Measurements from ENCODE around the gene TSPEAR. TPM values are rescaled to one million over a fixed set of nuclear protein-coding genes. Genes with fewer than 3 reads are reported as not detected.
A peak's percentile ranks its signal among the peaks of the same experiment; 100 is the strongest.

The TSPEAR gene
- total RNA-seq, 1 donor from 2014 or later, result not detected

DNA sequence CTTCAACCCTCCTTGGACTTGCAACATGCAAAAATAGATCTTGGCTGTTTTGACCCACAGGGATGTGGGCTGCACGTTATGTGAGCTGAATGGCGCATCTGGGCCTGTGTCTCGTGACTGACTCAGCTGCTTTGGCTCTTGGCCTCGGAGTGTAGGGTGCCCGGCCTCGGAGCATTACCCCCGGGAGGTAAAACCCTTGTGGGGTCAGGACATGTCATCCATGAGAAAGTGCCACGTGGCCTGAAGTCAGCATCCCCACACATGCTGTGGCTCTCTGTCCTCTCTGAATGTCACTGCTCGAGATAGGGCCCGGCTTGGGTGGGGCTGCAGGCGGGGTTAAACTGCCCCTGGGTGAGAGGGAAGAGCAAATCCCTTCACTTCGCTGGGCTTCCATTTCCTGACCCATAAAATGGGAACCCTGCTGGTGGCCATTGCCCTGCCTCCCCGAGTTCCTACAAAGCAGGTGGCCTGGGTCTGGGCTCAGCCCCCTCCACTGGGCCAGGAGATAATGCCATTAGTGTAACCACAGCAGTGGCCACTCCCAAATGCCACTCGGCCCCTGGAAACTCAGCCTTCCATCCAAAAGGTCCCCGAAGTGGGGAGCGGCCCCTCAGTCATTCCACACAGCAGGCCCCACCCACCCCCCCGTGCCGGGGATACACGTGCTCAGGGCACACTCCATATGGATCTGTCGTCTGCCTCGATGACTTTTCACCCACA is 22.8 kb upstream of the TSPEAR start:
- H3K27ac Mint-ChIP-seq, result no peak overlapping the region
- no peaks in the 10 kb centered on the region for H3K36me3 Mint-ChIP-seq (ENCODE audit: low read depth)
- no peak for DNase-seq
- no peaks in the 10 kb centered on the region for H3K4me1 Mint-ChIP-seq
- no peaks in the 10 kb centered on the region for H3K9me3 Mint-ChIP-seq
- H3K4me3 Mint-ChIP-seq, result no peak overlapping the region
- peaks cover 9% of the 10 kb centered on the region for H3K27me3 Mint-ChIP-seq
- intact Hi-C loops (cut with micrococcal nuclease), result loop anchor here (10.0 kb wide), 1 partner anchor 219 kb away; no protein-coding TSS in a partner anchor

DNA sequence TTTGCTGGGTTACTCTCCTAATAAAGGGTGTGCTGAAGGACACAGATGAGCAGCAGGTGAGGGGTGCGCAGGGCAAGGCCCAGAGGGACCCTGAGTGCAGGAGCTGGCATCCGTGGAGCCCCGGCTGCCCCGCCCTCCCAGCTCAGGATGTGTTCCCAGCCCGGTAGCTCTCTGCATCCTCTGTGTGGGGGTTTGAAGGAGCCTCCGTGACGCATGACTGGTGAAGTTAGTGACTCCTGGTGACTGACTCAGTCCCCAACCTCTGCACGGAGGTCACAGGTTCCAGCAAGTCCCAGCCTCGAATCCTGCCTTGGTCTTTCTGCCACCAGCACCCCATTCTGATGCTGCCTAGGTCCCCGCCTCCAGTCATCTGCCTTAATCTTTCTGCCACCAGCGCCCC is 21.6 kb upstream of the TSPEAR start:
- no peaks in the 10 kb centered on the region for H3K4me1 Mint-ChIP-seq
- DNase-seq, result no peak
- H3K36me3 Mint-ChIP-seq (ENCODE audit: low read depth), result no peaks in the 10 kb centered on the region
- H3K27ac Mint-ChIP-seq, result no peak overlapping the region
- intact Hi-C loops (cut with micrococcal nuclease), result loop anchor here (10.0 kb wide), 1 partner anchor 218 kb away; no protein-coding TSS in a partner anchor
- no peaks in the 10 kb centered on the region for H3K9me3 Mint-ChIP-seq
- H3K27me3 Mint-ChIP-seq, result peaks cover 6% of the 10 kb centered on the region
- H3K4me3 Mint-ChIP-seq, result no peak overlapping the region

DNA sequence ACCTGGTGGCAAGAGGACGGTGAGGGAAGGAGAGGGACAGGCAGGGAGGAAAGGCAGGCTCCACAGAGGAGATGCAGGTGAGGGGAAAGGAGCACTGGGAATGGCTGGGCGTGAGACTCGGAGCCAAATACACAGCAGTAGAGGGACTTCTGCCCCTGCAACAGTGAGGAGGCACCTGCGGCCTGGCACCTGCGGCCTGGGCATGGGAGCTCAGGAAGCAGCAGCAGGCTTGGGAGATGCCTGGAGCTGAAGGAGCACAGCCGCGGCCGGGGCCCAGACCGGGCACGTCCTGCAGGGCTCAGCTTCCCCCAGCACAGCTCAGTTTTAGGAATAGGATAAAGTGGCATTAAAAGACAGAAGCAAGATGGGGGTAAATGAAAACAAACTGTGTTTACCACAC is 20.9 kb upstream of the TSPEAR start:
- intact Hi-C loops (cut with micrococcal nuclease), result loop anchor here (10.0 kb wide), 1 partner anchor 217 kb away; no protein-coding TSS in a partner anchor
- no peaks in the 10 kb centered on the region for H3K36me3 Mint-ChIP-seq (ENCODE audit: low read depth)
- H3K27me3 Mint-ChIP-seq, result peaks cover 4% of the 10 kb centered on the region
- no peaks in the 10 kb centered on the region for H3K9me3 Mint-ChIP-seq
- no peak overlapping the region for H3K27ac Mint-ChIP-seq
- no peak for DNase-seq
- no peak overlapping the region for H3K4me3 Mint-ChIP-seq
- no peaks in the 10 kb centered on the region for H3K4me1 Mint-ChIP-seq

DNA sequence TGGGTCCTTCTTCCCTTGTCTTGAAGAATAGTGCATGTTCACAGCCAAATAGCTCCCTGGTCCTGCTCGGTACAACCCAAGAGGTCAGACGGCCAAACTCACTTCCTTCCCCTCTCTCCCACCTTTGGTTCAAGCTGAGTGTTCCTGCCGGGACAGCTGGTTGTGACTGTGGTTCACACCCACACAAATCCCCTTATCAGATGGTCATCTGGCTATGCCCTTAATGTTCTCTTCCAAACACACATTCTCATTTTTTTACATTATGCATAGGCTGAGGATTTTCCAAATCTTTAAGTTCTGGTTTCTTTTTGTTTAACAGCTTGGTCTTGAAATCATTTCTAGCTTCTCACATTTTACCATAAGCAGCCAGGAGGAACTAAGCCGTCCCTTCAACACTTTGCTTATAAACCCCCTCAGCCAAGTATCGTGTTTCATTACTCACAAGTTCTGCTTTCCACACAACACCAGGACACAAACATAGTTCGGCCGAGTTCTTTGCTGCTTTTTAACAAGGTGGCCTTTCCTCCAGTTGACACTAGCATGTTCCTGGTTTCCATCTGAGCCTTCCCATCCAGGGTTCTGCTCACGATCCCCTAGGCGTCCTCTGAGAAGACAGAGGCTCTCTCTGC is 19.7 kb upstream of the TSPEAR start:
- Mint-ChIP-seq H3K27me3 (peaks cover 10% of the 10 kb centered on the region), H3K36me3 (ENCODE audit: low read depth) (no peaks in the 10 kb centered on the region)

DNA sequence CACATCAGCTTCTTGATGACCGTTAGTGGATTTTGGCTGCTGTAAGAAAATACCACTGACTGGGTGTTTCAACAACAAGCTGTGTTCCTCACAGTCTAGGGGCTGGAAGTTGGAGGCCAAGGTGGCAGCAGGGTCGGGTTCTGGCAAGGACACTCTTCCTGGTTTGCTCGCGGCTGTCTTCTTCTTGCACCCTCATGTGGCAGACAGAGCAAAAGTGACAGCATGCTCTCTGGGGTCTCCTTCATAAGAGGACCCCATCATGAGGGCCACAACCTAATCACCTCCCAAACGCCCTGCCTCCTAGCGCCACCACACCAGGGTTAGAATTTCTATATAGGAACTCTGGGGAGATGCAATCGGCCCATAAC is 18.6 kb upstream of the TSPEAR start:
- intact Hi-C loops (cut with micrococcal nuclease), result loop anchor here (10.0 kb wide), 1 partner anchor 215 kb away; no protein-coding TSS in a partner anchor
- Mint-ChIP-seq H3K4me3 (no peak overlapping the region), H3K36me3 (ENCODE audit: low read depth) (no peaks in the 10 kb centered on the region), H3K9me3 (no peaks in the 10 kb centered on the region), H3K27ac (no peak overlapping the region), H3K27me3 (peaks cover 17% of the 10 kb centered on the region), H3K4me1 (no peaks in the 10 kb centered on the region)
- no peak for DNase-seq

More for the DNA sequence above, 19.7 kb upstream of the TSPEAR start:
- DNase-seq, result no peak
- Mint-ChIP-seq H3K9me3 (no peaks in the 10 kb centered on the region), H3K4me3 (no peak overlapping the region), H3K4me1 (no peaks in the 10 kb centered on the region), H3K27ac (no peak overlapping the region)
- intact Hi-C loops (cut with micrococcal nuclease), result loop anchor here (10.0 kb wide), 1 partner anchor 216 kb away; no protein-coding TSS in a partner anchor

DNA sequence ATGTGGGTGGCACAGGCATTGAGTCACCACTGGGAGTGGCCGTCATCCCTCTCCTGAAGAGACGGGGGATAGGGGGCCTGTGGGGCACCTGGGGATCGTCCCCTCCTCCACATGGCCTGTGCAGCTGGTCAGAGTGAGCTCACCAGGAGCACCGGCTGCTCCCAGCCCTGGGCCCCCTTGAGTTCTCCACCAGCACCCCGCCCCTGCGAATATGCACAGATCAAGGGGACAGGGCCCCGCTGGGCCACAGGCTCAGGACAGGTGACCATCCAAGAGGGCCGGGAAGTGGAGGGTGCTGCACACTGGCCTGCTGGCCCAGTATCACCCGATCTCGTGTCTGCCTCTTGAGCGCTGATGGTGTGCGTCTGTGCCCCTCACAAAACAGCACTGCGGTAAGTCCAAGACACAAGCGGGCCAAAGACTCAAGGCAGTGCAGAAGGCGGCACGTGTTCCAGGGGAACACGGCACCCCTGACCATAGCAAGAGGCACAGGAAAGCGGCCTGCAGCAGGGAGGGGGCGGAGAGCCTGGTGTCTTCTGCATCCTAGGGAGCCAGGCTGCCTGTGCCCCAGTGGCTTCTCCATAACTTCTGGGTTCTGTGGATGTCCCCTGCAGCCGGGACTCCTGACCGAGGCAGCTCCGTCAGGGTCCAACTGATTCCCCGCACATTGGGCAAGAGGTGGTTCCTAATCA is 18.1 kb upstream of the TSPEAR start:
- intact Hi-C loops (cut with micrococcal nuclease), result loop anchor here (10.0 kb wide), 1 partner anchor 215 kb away; no protein-coding TSS in a partner anchor
- no peaks in the 10 kb centered on the region for H3K4me1 Mint-ChIP-seq
- H3K4me3 Mint-ChIP-seq, result no peak overlapping the region
- no peak for DNase-seq
- no peak overlapping the region for H3K27ac Mint-ChIP-seq
- H3K9me3 Mint-ChIP-seq, result no peaks in the 10 kb centered on the region
- peaks cover 20% of the 10 kb centered on the region for H3K27me3 Mint-ChIP-seq
- H3K36me3 Mint-ChIP-seq (ENCODE audit: low read depth), result no peaks in the 10 kb centered on the region

DNA sequence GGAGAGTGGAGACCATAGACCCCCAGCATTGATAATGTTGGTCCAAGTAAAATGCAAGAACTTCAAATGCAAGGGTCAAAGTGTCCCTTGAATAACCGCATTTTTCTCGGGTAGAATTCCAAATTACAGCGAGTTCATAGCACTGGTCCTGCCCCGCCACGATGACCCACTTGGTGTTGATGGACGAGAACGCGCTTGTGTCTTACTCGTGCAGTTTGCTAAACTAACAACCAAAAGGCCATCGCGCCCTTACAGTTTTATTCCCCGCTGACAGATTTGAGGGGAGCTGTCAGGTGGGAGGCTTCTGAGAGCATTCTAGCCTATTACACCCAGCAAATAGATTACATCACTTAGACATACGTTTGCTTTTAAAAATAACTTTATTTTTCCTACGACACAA is 17.3 kb upstream of the TSPEAR start:
- Mint-ChIP-seq H3K27me3 (peaks cover 25% of the 10 kb centered on the region), H3K9me3 (no peaks in the 10 kb centered on the region), H3K27ac (no peak overlapping the region), H3K4me3 (no peak overlapping the region), H3K36me3 (ENCODE audit: low read depth) (no peaks in the 10 kb centered on the region), H3K4me1 (no peaks in the 10 kb centered on the region)
- no peak for DNase-seq
- intact Hi-C loops (cut with micrococcal nuclease), result no loop called here

DNA sequence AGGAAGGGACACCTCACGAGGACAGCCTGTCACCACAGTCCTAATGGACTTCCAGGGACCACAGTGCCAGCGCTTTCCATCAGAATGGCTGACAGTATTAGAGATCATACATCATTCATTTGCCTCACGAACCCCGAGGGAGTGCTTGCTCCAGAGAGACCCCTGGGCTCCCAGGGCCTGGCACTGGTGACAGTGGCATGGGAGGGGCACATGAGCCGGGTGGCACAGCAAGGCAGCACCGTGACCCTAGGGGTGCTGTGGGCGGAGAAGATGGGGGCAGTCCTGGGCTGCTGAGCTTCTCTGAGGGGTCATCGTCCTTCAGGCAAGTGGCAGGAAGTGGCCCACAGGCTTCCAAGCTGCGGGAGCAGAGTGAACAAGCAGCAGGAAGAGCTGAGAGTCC is 16.4 kb upstream of the TSPEAR start:
- no peak overlapping the region for H3K4me3 Mint-ChIP-seq
- H3K27me3 Mint-ChIP-seq, result peaks cover 31% of the 10 kb centered on the region
- no peak overlapping the region for H3K27ac Mint-ChIP-seq
- H3K9me3 Mint-ChIP-seq, result no peaks in the 10 kb centered on the region
- no peak for DNase-seq
- intact Hi-C loops (cut with micrococcal nuclease), result no loop called here
- no peaks in the 10 kb centered on the region for H3K4me1 Mint-ChIP-seq
- no peaks in the 10 kb centered on the region for H3K36me3 Mint-ChIP-seq (ENCODE audit: low read depth)

DNA sequence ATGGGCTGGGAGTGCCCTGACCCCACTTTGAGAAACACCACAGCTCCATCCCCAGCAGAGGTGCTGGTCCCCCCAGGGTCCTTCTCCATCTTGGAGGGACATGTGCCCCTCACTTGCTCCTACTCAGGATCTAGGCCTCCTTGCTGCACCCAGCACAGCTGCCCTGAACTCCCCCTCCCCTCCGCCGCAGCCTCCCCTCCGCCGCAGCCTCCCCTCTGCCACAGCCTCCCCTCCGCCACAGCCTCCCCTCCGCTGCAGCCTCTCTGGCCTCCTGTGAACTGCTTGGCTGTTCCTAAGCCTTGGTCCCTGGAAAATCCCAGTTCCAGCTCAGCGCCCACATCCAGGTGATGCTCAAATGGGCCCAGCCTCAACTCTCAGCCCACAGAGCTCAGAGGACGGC is 15.9 kb upstream of the TSPEAR start:
- Mint-ChIP-seq H3K27me3 (peaks cover 35% of the 10 kb centered on the region), H3K27ac (no peak overlapping the region), H3K4me3 (no peak overlapping the region), H3K9me3 (no peaks in the 10 kb centered on the region), H3K4me1 (peaks cover 3% of the 10 kb centered on the region), H3K36me3 (ENCODE audit: low read depth) (no peaks in the 10 kb centered on the region)
- intact Hi-C loops (cut with micrococcal nuclease), result no loop called here
- DNase-seq, result no peak

DNA sequence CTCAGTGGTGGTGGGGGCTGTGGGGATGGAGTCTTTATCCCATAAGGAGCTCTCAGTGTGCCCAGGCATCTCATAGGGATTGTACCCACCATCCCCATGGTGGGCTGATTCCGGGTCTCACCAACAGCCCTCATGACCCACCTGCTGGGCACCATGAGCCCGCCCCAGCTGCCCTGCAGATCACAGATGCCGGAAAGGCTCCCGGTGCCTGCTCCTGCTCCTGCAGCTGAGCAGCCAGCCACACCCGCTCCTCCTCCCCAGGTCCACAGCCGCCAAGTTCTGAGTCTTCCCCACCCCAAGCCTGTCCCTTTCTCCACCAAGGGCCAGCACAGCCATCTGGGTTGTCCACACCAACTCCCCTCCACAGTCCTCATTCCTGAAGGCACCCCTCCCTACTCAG is 15.5 kb upstream of the TSPEAR start:
- no peak overlapping the region for H3K27ac Mint-ChIP-seq
- no peaks in the 10 kb centered on the region for H3K36me3 Mint-ChIP-seq (ENCODE audit: low read depth)
- no peak for DNase-seq
- H3K4me3 Mint-ChIP-seq, result no peak overlapping the region
- peaks cover 35% of the 10 kb centered on the region for H3K27me3 Mint-ChIP-seq
- peaks cover 3% of the 10 kb centered on the region for H3K4me1 Mint-ChIP-seq
- intact Hi-C loops (cut with micrococcal nuclease), result no loop called here
- H3K9me3 Mint-ChIP-seq, result no peaks in the 10 kb centered on the region

DNA sequence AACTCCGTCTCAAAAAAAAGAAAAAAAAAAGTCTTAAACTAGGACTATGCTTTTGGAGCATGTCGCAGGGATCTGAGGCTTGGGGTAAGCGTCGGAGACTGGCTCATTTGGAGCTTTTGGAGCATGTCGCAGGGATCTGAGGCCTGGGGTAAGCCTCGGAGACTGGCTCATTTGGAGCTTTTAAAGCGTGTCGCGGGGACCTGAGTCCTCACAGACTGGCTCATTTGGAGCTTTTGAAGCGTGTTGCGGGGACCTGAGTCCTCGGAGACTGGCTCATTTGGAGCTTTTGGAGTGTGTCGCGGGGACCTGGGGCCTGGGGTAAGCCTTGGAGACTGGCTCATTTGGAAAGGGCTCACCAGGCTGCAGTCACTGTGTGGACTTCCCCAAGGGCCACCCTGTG is 13.6 kb upstream of the TSPEAR start:
- H3K4me1 Mint-ChIP-seq, result peaks cover 3% of the 10 kb centered on the region
- no peak overlapping the region for H3K27ac Mint-ChIP-seq
- H3K4me3 Mint-ChIP-seq, result no peak overlapping the region
- intact Hi-C loops (cut with micrococcal nuclease), result no loop called here
- no peak for DNase-seq
- no peaks in the 10 kb centered on the region for H3K36me3 Mint-ChIP-seq (ENCODE audit: low read depth)
- peaks cover 49% of the 10 kb centered on the region for H3K27me3 Mint-ChIP-seq
- no peaks in the 10 kb centered on the region for H3K9me3 Mint-ChIP-seq

DNA sequence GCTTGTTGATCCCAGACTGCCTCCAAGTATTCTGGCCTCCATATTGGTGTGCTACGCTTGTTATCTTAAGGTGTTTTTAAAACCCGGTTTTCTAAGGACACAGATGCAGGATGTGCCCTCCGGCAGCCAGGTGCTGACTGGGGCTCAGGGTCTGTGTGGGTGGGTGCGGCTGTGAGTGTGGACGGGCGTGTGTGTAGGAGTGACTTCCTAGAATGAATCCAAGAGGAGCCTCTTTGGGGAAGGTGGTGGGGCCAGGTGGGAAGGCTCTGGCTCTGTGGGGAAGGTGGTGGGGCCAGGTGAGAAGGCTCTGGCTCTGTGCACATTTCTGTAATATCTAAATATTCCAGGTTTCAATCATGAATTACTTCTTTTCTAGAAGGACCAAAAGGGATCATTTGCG is 12.8 kb upstream of the TSPEAR start:
- H3K27me3 Mint-ChIP-seq, result peaks cover 55% of the 10 kb centered on the region
- intact Hi-C loops (cut with micrococcal nuclease), result no loop called here

DNA sequence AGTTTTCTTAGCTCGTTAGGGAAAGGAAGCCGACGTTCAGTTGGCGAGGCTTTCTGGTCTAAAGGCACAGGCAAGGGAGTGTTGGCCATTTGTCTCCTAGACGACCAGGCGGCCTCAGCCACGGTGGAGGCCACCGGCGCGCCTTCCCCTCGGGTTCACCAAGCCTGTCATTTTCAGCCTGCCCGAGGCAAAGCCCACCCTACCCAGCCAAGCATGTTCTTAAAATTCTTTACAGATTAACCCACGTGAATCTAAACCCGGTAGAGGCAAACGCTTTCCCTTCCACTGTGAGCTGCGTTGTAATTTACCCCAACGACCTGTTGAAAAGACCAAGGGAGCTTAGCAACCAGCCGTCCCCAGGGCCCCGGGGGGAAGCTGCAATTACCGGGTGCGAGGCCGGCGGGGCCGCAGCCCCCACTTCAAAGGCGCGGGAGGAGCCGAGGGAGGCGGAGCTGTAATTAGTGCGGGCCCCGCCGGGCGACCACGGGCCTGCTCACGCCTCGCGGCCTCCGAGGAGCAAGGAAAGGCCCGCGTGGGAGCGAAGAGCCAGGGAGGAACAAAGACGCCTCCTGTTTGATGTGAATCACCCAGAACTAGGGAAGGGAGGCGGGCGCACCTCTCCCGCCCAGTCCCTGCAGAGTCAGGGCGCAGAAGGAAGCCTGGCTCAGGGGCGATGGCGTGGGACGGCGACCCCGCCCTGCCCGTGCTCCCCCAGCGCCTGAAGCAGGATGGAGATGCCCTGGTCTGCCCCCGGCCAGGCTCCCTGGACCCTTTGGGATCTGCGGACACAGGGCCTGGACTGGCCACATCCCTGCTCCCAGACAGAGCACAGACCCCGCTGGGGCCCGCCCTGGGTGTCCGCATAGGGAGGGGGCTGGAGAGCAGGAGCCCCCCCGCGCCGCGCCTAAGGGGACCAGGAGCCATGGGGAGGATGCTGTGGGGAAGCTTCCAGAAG is 12.1 kb upstream of the TSPEAR start:
- Mint-ChIP-seq H3K36me3 (ENCODE audit: low read depth) (no peaks in the 10 kb centered on the region), H3K9me3 (no peaks in the 10 kb centered on the region), H3K4me1 (peaks cover 3% of the 10 kb centered on the region), H3K4me3 (peak overlapping the region; percentile 3), H3K27ac (no peak overlapping the region), H3K27me3 (peaks cover 62% of the 10 kb centered on the region)
- DNase-seq, result no peak
- intact Hi-C loops (cut with micrococcal nuclease), result no loop called here

More for the DNA sequence above, 12.8 kb upstream of the TSPEAR start:
- DNase-seq, result no peak
- Mint-ChIP-seq H3K4me1 (peaks cover 3% of the 10 kb centered on the region), H3K9me3 (no peaks in the 10 kb centered on the region), H3K4me3 (no peak overlapping the region), H3K36me3 (ENCODE audit: low read depth) (no peaks in the 10 kb centered on the region), H3K27ac (no peak overlapping the region)
